SH-SY5Y (cell line): ENCODE results near the gene PLEKHB2.

Source experiments
- GATA2 ChIP-seq: IDR thresholded peaks from 2 replicates; pipeline ENCODE4 v1.6.1; 2011; ENCODE audit warnings: mild to moderate bottlenecking, low read depth, low read length
- GATA3 ChIP-seq: IDR thresholded peaks from 2 replicates; pipeline ENCODE4 v1.6.1; 2011; ENCODE audit warnings: low read depth, mild to moderate bottlenecking, low read length, moderate library complexity

DNA sequence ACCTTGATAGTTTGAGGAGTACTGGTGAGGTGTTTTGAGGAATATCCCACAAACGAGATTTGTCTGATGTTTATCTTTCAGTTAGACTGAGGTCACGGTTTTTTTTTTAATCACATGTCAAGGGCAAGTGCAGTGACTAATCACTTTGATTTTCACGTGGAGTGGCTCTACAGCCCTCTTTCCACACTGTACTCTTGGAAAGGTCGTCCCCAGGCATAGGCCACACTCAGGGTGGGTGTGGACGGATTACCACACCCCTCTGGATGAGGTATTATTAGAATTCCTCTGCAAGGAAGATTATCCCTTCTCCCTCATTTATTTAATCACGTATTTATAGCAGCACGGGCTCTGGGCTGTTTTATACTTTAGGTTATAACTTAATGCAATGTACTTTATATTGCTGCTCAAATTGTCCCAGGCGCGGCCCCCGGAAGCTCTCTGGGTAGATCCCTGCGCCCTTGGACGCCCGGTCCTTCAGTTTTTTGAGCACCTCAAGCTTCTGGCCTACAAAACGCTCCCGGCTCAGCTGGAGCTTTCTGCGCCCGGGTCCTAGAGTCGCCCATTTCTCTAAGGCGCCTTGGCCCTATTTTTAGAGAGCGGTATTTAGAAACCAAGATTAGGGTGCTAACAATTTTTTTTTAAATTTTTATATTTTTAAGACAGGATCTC, 515 bp upstream of the PLEKHB2 start:
- no peak for TF ChIP-seq GATA2
- TF ChIP-seq GATA3 = no peak
